Stimulated activated CD4-positive, alpha-beta T cell treated with anti-CD3 and anti-CD28 coated beads, TNF-alpha, amount 100 ng/mL, for 24 hours (primary cell): ENCODE results near the gene KLK10.

Source experiments
- DNase-seq, 3 experiments: peaks; one replicate each; pipeline ENCODE4 v3.0.0-alpha.2; 2020; ENCODE audit warnings: low read depth in 3 of 3

KLK10 gene

GRCh38 chr19:50968716-50969412, 50.6 kb downstream of the KLK10 start:
- no peak for DNase-seq

GRCh38 chr19:50967929-50968715, 51.4 kb downstream of the KLK10 start:
- DNase-seq = no peak

- no peak for DNase-seq
Observed at GRCh38 chr19:50964266-50964665, 55.2 kb downstream of the KLK10 start.

GRCh38 chr19:50963381-50963780, 56.1 kb downstream of the KLK10 start:
- DNase-seq = no peak
